HK-2 (cell line): Measurements from ENCODE around the gene KDF1.
"Not testable (repeated sequence)": the region's sequence is repeated elsewhere in the genome, so short reads cannot be mapped to it uniquely, and the experiment has no call there.

Source experiments
- DNase-seq: peaks from one replicate; pipeline ENCODE4 v3.0.0-alpha.2; 2018; ENCODE audit not compliant: unreplicated experiment

Gene KDF1

DNA sequence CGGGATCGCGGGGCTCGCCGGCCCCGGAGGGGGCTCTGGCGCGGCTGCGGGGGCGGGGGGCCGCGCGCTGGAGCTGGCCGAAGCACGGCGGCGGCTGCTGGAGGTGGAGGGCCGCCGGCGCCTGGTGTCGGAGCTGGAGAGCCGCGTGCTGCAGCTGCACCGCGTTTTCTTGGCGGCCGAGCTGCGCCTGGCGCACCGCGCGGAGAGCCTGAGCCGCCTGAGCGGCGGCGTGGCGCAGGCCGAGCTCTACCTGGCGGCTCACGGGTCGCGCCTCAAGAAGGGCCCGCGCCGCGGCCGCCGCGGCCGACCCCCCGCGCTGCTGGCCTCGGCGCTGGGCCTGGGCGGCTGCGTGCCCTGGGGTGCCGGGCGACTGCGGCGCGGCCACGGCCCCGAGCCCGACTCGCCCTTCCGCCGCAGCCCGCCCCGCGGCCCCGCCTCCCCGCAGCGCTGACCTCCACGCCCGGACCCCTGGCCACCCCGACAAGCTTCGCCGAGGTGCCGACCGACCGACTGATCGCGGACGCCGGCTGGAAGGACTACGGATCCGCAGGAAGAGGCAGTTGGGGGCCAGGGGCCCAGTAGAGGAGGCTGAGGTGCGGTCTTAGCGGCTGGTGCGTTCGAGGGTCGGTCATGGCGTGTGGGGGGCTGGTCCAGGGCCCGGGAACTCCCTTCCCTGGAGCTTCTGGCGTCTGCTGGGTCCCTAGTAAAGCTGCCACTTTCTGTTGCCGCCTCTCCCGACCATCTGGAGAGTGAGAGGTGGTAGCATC is 33.9 kb upstream of the KDF1 start:
- peak; percentile 25 for DNase-seq

DNA sequence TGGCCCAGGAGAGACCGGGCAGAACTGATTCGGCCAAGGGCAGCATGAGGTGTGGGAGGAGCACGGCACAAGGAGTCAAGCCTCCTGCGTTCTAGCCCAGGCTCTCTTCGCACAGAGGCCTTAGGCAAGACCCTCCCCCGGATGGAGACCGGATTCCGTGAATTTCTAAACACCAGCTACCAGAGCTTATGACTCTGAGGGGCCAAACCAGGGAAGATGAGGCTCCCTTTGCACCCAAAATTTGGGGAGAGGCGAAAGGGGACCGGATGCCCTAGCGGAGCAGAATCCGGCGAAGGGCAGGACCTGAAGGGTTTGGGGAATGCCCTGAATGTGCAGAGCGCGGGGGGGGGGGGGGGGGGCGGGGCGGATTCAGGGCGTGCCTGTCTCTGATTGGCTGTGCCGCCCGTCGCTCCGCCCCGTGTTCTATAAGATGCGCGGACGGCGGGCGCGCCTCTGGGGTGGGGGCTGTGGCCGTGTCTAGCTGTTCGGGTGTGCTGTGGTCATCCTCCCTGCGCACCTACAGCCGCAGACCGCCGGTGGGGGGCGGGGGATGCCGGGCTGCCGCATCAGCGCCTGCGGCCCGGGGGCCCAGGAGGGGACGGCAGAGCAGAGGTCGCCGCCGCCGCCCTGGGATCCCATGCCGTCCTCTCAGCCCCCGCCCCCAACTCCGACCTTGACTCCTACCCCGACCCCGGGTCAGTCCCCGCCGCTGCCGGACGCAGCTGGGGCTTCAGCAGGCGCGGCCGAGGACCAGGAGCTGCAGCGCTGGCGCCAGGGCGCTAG is 33.2 kb upstream of the KDF1 start, which contains the start of gene TRNP1:
Gene TRNP1, plus strand, starts transcription at position 456 of the 783 bp plus-strand sequence. Its CDS starts 95 bp downstream, at position 551.
- DNase-seq: peak; percentile 95

DNA sequence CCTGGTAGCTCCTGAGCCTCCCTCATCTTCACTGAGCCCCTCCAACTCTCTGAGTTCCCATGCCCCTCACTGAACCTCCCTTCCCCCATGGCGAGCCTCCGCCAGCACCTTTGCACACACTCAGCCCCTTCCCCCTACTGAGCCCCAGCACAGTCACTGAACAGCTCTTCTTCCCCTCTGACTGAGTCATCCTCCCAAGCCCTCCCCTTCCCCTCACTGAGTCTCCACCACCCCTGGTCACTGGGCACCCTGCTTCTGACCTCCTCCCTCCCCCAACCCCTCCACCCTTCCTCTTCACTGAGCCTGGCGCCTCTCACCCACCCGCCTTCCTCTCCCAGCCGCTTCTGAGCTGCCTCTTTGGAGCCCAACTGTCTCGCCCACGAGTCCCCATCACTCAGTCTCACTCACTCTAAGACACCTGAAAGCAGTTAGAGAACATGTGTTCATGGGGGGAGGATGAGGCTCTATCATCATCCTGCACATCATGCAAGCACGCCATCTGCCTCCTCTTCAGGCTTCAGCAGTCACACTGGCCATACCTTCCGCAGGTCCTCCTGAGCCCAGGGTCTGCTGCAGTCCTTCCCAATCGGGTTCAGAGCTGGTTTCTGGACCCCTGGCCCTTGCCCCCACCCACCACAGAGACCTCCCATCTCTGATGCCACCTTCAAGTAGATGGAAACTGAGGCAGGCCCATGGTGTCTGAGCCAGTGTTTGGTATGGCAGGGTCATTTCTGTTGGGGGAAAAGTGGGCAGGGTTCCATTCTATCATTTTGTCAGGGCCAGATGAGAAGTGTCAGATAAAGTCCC is 31.2 kb upstream of the KDF1 start:
- peak; percentile 90 for DNase-seq

DNA sequence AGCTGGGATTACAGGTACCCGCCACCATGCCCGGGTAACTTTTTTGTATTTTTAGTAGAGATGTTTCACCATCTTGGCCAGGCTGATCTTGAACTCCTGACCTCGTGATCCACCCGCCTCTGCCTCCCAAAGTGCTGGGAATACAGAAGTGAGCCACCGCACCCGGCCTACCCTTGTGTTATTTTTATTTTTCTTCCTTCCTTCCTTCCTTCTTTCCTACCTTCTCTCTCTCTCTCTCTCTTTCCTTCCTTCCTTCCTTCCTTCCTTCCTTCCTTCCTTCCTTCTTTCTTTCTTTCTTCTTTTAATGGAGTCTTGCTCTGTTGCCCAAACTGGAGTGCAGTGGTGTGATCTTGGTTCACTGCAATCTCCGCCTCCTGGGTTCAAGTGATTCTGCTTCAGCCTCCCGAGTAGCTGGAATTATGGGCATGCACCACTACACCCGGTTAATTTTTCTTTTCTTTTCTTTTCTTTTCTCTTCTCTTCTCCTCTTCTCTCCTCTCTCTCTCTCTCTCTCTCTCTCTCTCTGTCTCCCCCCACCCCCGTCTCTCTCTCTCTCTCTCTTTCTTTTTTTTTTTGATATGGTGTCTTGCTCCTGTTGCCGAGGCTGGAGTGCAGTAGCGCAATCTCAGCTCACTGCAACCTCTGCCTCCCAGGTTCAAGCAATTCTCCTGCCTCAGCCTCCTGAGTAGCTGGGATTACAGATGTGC is 29.3 kb upstream of the KDF1 start:
- not testable (repeated sequence) for DNase-seq

DNA sequence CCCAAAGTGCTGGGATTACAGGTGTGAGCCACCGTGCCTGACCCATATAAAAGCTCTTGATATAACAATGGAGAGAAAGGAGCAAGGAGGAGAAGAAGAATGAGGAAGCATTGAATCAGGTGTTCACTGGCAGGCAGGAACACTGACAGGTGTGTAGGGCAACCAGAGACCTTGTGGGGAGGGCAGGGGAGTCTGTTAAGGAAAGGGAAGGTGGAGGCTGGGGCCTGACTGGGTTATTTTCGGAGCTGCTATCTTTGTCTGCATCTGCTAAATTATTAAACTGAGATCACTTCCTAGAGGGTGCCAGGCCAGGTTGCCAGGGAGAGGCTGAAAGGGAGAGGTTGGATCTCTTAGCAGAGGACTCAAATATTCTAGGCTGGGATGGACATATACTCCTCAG is 26.4 kb upstream of the KDF1 start:
- DNase-seq: no peak

DNA sequence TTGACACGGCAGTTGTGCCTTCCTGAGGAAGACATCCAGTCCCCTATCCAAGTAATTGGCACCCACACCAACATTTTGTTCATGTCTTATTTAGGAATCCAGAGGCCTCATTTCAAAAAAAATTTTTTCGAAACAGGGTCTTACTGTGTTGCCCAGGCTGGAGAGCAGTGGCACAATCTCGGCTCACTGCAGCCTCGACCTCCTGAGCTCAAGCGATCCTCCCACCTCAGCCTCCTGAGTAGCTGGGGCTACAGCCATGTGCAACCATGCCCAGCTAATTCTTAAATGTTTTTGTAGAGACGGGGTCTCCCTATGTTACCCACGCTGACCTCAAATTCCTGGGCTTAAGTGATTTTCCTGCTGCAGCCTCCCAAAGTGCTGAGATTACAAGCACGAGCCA is 24.0 kb upstream of the KDF1 start:
- no peak for DNase-seq

DNA sequence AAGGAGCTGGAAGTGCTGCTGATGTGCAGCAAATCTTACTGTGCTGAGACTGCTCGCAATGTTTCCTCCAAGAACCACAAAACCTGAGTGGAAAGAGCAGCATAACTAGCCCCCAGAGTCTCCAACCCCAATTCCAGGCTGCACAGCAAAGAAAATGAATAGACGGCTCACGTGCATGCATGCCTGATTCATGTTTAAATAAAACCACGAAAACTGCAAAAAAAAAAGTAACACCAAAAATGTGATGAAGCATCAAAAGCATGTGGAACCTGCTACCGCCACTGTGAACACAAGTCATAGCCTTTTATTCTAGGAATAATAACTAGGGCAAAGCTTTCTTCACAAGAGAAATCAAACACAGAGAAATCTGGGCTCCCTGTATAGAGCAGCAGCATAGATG is 23.6 kb upstream of the KDF1 start:
- no peak for DNase-seq

DNA sequence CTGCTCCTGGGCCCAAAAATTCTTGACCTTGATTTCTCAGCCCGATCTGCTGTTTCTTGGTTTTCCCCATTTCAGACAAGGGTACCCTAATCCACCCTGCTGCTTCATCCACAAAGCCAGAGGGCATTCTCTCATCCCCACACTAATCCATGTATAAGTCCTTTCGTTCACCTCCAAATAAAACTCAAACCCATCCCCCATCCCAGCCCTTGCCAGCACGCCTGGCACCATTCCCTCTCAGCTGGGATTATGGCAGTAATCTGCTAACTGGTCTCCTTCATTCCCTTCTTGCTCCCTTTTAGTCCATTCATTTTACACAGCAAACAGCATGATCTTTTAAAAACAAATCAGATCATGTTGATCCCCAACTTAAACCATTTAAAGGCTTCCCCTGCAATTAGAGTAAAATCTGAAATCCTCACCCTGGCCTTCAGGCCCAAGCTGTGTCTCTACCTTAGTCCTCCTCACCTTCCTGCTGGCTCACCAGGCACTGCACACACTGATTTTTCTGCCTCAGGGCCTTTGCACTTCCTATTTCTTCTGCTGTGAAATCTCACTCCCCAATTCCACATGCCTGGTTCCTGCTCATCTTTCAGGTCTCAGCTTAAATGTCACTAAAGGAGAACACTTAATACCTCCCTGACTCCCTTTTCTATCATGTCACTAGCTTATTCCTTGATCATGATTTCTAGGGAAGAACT is 21.0 kb upstream of the KDF1 start:
- DNase-seq: no peak

DNA sequence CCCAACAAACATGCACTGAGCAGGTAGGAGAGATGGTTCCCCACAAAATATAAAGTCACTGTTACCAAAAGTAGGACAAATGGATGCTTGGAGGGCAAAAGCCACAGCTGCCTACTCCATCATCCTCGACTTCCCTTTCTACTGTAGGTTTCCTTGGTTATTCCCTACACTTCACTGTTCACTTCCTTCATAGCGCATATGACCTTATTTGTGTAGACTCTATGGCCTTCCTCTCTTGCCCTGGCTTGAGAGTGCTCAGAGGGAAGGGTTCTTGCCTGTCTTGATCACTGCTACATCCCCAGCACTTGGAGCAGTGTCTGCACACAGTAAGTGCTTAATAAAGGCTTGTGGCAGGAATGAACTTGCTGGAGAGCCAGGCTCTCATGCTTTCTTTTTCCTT is 18.6 kb upstream of the KDF1 start:
- no peak for DNase-seq

DNA sequence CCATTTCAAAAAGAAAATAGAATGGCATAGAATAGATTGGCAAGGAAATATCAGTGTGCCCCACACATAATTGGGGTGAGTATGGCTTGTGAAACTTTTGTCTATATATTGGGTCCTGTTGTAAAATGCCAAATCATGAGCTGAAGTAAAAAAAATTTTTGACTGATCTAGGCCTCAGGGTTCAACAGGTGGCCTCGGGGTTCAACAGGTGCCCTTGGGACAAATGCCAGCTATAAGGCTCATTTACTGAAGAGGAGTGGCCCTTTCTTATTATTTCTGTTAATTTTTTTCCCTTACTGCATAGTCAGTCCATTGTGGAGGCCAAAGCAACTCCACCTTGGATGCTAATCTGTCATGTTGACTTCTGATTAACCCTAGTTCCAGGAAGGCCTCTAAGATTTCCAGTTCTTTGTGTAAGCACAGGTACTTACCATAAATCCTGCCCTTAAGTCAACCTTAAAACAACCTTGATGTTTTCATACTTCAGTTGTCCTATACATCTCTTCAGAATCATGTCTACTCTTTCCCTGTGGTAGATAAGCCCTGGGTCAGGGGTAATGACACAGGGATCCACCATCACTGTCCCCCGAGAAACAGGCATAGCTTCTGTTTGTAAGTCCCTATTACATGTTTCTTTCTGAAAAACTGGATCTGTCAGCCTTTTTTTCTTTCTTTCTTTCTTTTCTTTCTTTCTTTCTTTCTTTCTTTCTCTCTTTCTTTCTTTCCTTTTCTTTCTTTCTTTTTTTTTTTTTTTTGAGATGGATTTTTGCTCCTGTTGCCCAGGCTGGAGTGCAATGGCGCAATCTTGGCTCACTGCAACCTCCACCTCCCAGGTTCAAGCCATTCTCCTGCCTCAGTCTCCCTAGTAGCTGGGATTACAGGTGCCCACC is 16.6 kb upstream of the KDF1 start:
- DNase-seq: no peak

DNA sequence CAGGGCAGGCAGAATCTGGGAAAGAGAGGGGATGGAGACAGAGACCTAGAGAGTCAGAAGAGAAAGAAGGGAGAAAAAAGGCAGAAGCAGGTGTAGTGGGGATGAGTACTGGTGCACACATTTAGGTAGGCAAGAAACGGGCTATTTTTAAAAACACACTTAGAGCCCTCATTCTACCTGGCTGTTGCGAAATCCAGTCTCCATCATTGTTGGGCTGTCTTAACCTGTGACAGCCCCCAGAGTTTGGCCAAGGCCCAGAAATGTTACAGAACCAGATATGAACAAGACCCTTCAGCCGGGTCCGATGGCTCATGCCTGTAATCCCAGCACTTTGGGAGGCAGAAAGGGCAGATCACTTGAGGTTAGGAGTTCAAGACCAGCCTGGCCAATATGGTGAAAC is 12.6 kb upstream of the KDF1 start:
- DNase-seq: no peak

DNA sequence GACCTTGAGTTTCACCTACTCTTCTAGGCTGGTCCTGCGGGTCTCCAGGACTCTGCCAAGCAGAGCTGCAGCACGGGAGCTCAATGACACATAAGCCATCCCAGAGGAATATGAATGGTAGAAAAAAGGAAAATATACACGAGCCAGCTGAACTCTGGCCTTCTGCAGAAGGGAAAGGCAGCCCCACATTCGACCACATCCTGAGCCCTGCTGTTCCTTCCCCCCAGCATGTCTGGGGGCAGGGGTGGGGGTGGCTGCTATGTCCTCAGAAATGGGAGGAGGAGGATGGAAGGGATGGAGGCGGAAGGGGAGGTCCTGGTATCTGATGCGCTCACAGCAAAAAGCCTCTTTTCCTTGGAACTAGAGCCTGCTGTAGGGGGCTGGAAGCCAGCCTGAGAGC is 12.1 kb upstream of the KDF1 start:
- DNase-seq: no peak

DNA sequence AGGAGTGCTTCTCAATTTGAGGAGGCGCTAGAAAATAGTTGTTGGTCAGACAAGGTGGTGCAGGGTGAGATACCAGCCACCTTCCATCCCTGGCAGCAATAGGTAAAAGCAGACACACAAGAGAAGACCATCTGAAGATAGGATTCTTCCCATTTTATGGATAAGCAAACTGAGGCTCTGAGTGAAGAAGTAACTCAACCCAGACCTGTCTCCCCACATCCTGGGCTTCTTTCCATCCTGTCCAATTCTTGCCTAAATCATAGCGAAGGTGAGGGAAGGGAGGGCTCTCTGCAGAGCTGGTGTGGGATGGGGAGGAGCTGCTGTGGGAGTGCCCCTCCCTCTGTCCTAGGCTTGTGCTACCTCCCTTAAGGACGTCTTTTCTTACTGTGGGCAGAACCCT is 11.3 kb upstream of the KDF1 start:
- DNase-seq: no peak

DNA sequence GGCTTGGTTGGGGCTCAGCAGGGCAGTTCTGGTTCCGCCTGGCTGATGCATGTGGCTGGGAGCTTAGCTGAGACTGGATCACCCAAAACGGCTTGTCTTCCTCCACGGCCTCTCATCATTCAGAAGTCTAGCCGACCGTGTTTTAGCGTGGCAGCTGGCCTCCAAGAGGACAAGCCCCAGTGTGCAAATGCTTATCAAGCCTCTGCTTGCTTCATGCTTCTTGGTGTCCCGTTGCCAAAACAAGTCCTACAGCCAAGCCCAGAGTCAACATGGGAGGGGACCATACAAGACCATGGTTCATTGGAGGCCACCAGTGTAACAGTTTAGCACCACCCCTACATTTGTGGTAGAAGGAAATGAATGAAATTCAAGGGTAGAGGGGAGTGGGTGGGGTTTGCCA is 10.5 kb upstream of the KDF1 start:
- no peak for DNase-seq

DNA sequence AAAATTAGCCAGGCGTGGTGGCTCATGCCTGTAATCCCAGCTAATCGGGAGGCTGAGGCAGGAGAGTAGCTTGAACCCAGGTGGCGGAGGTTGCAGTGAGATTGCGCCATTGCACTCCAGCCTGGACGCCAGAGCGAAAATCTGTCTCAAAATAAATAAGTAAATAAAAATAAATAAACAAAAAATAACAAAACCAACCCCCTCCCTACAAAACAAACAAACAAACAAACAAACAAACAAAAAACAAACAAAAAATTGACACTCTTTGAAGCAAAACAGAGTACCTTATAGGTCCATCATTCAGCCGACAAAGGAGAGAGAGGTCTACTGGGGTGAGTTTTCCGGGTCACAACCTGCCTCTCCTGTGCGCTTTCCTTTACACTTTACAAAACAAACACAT is 5.4 kb upstream of the KDF1 start:
- no peak for DNase-seq

DNA sequence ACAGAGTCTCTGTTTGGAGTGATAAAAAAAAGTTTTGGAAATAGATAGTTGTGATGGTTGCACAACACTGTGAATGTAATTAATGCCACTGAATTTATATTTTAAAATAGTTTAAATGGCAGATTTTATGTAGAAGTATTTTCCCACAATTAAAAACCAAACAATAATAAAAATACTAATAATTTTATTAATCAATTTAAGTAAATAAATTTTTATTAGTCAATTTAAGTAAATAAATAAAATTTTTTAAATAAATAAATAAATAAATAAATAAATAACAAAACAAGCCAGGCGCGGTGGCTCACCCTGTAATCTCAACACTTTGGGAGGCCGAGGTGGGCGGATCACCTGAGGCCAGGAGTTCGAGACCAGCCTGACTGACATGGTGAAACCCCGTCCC is 4.9 kb upstream of the KDF1 start:
- no peak for DNase-seq

DNA sequence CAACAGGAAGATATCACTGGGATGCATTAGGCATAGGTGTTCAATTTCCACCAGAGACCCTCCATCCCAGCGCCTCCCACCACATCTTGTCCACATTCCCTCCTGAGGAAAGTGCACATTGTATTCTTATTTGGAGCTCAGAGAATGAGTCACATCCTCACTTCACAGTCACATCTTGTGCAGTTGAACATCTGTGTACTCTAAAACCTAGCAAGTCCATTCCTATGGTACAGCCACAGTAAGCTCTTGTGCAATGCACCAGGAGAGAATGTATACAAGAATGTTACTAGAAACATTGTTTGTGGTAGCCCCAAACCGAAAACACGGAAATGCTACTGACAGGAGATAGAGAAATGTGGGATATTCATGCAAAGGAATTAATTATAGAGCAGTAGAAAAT is 1.6 kb upstream of the KDF1 start:
- no peak for DNase-seq

DNA sequence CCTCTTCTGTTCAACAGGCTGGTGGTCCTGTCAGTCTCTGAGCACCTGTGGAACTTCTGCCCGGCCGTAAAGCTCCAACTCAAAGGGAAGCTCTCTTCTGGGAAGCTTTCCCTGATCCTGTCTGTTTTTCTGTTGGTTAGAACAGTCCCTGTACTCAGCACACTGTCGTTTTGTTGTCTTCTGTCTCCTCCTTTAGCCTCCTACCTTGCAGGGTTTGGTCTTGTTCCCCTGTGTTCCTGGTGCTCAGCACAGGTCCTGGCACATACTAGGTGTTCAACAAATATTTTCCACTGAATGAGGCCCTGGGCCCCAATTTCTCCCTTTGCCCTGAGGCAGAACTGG is 328 bp upstream of the KDF1 start:
- no peak for DNase-seq

DNA sequence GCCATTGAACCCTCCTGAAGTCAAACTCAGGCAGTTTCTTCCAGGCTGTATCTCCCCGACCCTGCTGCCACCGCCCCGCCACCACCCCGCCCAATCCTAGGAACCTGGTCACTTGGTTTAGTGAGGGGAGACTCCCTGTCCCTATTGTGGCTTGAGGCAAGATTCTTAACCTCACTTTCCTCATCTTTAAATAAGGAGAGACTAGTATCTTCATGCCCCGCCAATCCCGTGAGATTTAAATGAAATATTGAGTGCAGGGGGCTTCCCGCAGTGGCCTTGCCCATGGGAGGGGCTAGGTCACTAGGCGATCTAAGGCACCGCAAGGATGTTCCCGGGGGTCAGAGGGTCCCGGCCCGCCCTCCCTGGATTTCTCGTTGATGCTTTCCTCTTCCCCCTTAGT is 998 bp downstream of the KDF1 start:
- no peak for DNase-seq

DNA sequence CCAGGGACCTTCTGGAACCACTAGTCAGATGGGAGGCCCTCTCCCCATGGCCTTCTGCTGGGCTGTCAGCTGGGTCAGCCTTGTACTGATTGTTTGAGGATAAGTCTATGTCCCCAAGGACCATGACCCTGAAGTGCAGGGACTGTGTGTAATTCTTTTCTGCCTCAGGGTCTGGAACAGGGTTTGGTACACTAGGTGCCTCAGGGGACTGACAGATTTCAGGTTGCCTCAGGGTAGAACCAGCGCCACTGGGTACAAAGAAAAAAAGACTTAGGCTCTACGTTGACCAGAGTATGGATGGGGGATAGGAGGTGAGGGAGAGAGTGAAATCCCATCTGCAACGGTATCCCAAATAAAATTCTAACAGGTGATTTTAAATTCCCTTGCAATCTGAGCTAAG is 3.0 kb downstream of the KDF1 start:
- no peak for DNase-seq
